Non-pigmented ciliary epithelial cell (primary cell): ENCODE measurements around the gene LIN7A.

Experiments used
- DNase-seq: peaks from one replicate; pipeline ENCODE4 v3.0.0-alpha.2; 2010; ENCODE audit warnings: low read depth

Gene LIN7A

GRCh38 chr12:80858356-80858755 lies 79.4 kb downstream of the LIN7A start:
- DNase-seq: no peak

- peak; percentile 51 for DNase-seq
These were observed 80.4 kb downstream of the LIN7A start for GRCh38 chr12:80857311-80857710.

GRCh38 chr12:80849337-80849736 lies 88.4 kb downstream of the LIN7A start:
- DNase-seq: no peak

- DNase-seq: no peak
These were observed 88.9 kb downstream of the LIN7A start for GRCh38 chr12:80848858-80849257.

GRCh38 chr12:80847575-80847974 lies 90.2 kb downstream of the LIN7A start:
- no peak for DNase-seq

- no peak for DNase-seq
These were observed 90.8 kb downstream of the LIN7A start for GRCh38 chr12:80846952-80847351.

- no peak for DNase-seq
These were observed 92.1 kb downstream of the LIN7A start for GRCh38 chr12:80845639-80846038.

- no peak for DNase-seq
These were observed 93.8 kb downstream of the LIN7A start for GRCh38 chr12:80843969-80844368.

- DNase-seq: no peak
These were observed 99.0 kb downstream of the LIN7A start for GRCh38 chr12:80838708-80839107.

- no peak for DNase-seq
These were observed 99.6 kb downstream of the LIN7A start for GRCh38 chr12:80838024-80838658.

GRCh38 chr12:80837342-80837978 lies 100.3 kb downstream of the LIN7A start:
- DNase-seq: peak; percentile 44

GRCh38 chr12:80834724-80835123 lies 103.0 kb downstream of the LIN7A start:
- DNase-seq: no peak

- no peak for DNase-seq
These were observed 107.1 kb downstream of the LIN7A start for GRCh38 chr12:80830533-80831088.

GRCh38 chr12:80829767-80830166 lies 108.0 kb downstream of the LIN7A start:
- DNase-seq: no peak

GRCh38 chr12:80825506-80825905 lies 112.2 kb downstream of the LIN7A start:
- DNase-seq: no peak

GRCh38 chr12:80823393-80823792 lies 114.3 kb downstream of the LIN7A start:
- no peak for DNase-seq

- DNase-seq: no peak
These were observed 116.2 kb downstream of the LIN7A start for GRCh38 chr12:80821513-80822000.

- DNase-seq: no peak
These were observed 118.9 kb downstream of the LIN7A start for GRCh38 chr12:80818878-80819277.

- DNase-seq: no peak
These were observed 122.4 kb downstream of the LIN7A start for GRCh38 chr12:80815351-80815750.

- DNase-seq: no peak
These were observed 123.3 kb downstream of the LIN7A start for GRCh38 chr12:80814453-80814852.

GRCh38 chr12:80813820-80814219 lies 123.9 kb downstream of the LIN7A start:
- no peak for DNase-seq

GRCh38 chr12:80811957-80812708 lies 125.6 kb downstream of the LIN7A start:
- no peak for DNase-seq

- no peak for DNase-seq
These were observed 126.9 kb downstream of the LIN7A start for GRCh38 chr12:80810874-80811273.
